Loucy (cell line): ENCODE results near the gene DAB1.

Source experiments
- EZH2phosphoT487 ChIP-seq: fragments of 200-600 bp; IDR thresholded peaks from 2 replicates; pipeline ENCODE4 v1.6.1; 2018; ENCODE audit warnings: antibody characterized with exemption, mild to moderate bottlenecking, moderate library complexity, borderline replicate concordance
- TF ChIP-seq, protein P1 (sequence below): fragments of 200-600 bp; sonication (generic); conservative IDR thresholded peaks from 2 replicates; pipeline ENCODE4 v1.5.1; 2014; ENCODE audit warnings: mild to moderate bottlenecking, antibody characterized with exemption, low read length

GRCh38 chr1:57117753-57118152, 306.1 kb downstream of the DAB1 start:
- TF ChIP-seq, protein P1, sequence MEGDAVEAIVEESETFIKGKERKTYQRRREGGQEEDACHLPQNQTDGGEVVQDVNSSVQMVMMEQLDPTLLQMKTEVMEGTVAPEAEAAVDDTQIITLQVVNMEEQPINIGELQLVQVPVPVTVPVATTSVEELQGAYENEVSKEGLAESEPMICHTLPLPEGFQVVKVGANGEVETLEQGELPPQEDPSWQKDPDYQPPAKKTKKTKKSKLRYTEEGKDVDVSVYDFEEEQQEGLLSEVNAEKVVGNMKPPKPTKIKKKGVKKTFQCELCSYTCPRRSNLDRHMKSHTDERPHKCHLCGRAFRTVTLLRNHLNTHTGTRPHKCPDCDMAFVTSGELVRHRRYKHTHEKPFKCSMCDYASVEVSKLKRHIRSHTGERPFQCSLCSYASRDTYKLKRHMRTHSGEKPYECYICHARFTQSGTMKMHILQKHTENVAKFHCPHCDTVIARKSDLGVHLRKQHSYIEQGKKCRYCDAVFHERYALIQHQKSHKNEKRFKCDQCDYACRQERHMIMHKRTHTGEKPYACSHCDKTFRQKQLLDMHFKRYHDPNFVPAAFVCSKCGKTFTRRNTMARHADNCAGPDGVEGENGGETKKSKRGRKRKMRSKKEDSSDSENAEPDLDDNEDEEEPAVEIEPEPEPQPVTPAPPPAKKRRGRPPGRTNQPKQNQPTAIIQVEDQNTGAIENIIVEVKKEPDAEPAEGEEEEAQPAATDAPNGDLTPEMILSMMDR = no peak
- TF ChIP-seq EZH2phosphoT487 = no peak
